K562 (cell line): ENCODE results near the gene PIGT. TPM values are rescaled to one million over a fixed set of nuclear protein-coding genes. Genes with fewer than 3 reads are reported as not detected.

Source experiments
- ATAC-seq: fragments of 200-7000 bp; cut with Tn5 transposase; 3 replicates; pipeline ENCODE4 v1.9.1; 2020; ENCODE audit warnings: moderate library complexity
- BruUV-seq: library from RNA; stranded (reverse); fragments of 400-500 nt; replicated peaks from 2 replicates; lab custom pipeline; 2021; lab: Mats Ljungman, UMichigan
- CTCF ChIA-PET: fragments of 300-600 bp; formaldehyde crosslinking; extraction: SDS; loops from one replicate; lab custom pipeline; 2021; ENCODE audit warnings: low intra/inter-chr PET ratio; lab: Yijun Ruan, JAX
- POLR2A ChIA-PET: fragments of 300-600, 350-650 bp; sonication (Branson Sonifier 250); formaldehyde crosslinking; extraction: SDS; loops from one replicate; lab custom pipeline; 2021; ENCODE audit warnings: antibody characterized with exemption, inconsistent platforms; lab: Yijun Ruan, JAX
- DNase-seq, 4 experiments: peaks; one replicate each; pipeline versions ENCODE4 v3.0.0 to v3.0.0-alpha.2; 2011 to 2018; ENCODE audit warnings: low spot score in 3 of 4, mixed read lengths in 3 of 4; ENCODE audit errors: extremely low read depth in 1 of 4
- FAIRE-seq: peaks from 2 replicates; lab custom pipeline; 2011; peaks lifted over from hg19 to GRCh38; lab: Jason Lieb, UNC
- H2AFZ ChIP-seq: 2 replicates; pipeline ENCODE4 v1.6.0; 2011; ENCODE audit warnings: low read depth, low read length, control low read depth, inconsistent platforms
- H3K27ac ChIP-seq: fragments of 200-600 bp; 3 replicates; pipeline ENCODE4 v1.8.0; 2011; ENCODE audit warnings: low read depth, mild to moderate bottlenecking, control low read depth, inconsistent platforms, low read length, moderate library complexity, mixed read lengths; ENCODE audit errors: extremely low read depth
- H3K27me3 ChIP-seq, 2 experiments: fragments of 300-600 bp in 1 of 2; 2 replicates in 1 of 2; 3 replicates in 1 of 2; pipeline versions ENCODE4 v1.6.0 to v1.8.0; 2011; ENCODE audit warnings: inconsistent platforms in 2 of 2, low read length in 2 of 2, mild to moderate bottlenecking in 1 of 2, mixed read lengths in 1 of 2, moderate library complexity in 1 of 2; ENCODE audit not compliant: control insufficient read depth in 2 of 2, insufficient read depth in 2 of 2
- H3K36me3 ChIP-seq: fragments of 300-600 bp; 3 replicates; pipeline ENCODE4 v1.8.0; 2011; ENCODE audit warnings: mild to moderate bottlenecking, low read length, inconsistent platforms; ENCODE audit not compliant: control insufficient read depth, insufficient read depth
- H3K4me1 ChIP-seq, 2 experiments: fragments of 200-600 bp in 1 of 2; replicated peaks in 1 of 2; 2 replicates in 1 of 2; 3 replicates in 1 of 2; pipeline versions ENCODE4 v1.5.1 to v1.8.0; 2011; ENCODE audit warnings: inconsistent platforms in 2 of 2, low read length in 2 of 2, mild to moderate bottlenecking in 1 of 2, mixed read lengths in 1 of 2, moderate library complexity in 1 of 2; ENCODE audit not compliant: control insufficient read depth in 2 of 2, insufficient read depth in 2 of 2
- H3K4me2 ChIP-seq: 2 replicates; pipeline ENCODE4 v1.6.1; 2011; ENCODE audit warnings: low read length, control low read depth, inconsistent platforms, mixed read lengths; ENCODE audit not compliant: insufficient read depth
- H3K4me3 ChIP-seq: fragments of 200-600 bp; sonication (generic), shearing (Covaris generic); 2 replicates; pipeline ENCODE4 v1.5.1; 2016; ENCODE audit warnings: control low read depth, inconsistent platforms
- H3K79me2 ChIP-seq: fragments of 200-600 bp; 3 replicates; pipeline ENCODE4 v1.8.0; 2011; ENCODE audit warnings: low read length, inconsistent platforms; ENCODE audit not compliant: control insufficient read depth, insufficient read depth
- H3K9ac ChIP-seq, 2 experiments: 2 replicates each; pipeline versions ENCODE4 v1.6.0 to v1.6.1; 2011; ENCODE audit warnings: low read depth in 2 of 2, low read length in 2 of 2, control low read depth in 1 of 2, inconsistent platforms in 1 of 2, mild to moderate bottlenecking in 1 of 2, mixed read lengths in 1 of 2; ENCODE audit not compliant: insufficient read depth in 1 of 2
- H3K9me1 ChIP-seq: one replicate; pipeline ENCODE4 v1.6.0; 2011; ENCODE audit warnings: inconsistent platforms, mild to moderate bottlenecking, low read length, moderate library complexity; ENCODE audit not compliant: control insufficient read depth, insufficient read depth
- H3K9me3 ChIP-seq: replicated peaks from 2 replicates; pipeline ENCODE4 v1.5.1; 2011; ENCODE audit warnings: low read depth, low read length, inconsistent platforms; ENCODE audit not compliant: control insufficient read depth, insufficient read depth
- H4K20me1 ChIP-seq: replicated peaks from 2 replicates; pipeline ENCODE4 v1.6.1; 2011; ENCODE audit warnings: low read length, inconsistent platforms, mixed read lengths; ENCODE audit not compliant: control insufficient read depth, insufficient read depth
- MYBL2 ChIP-seq, 2 experiments: fragments of 450-650 bp in 1 of 2; sonication (generic) in 1 of 2; formaldehyde crosslinking in 1 of 2; IDR thresholded peaks; 2 replicates each; pipeline versions ENCODE4 v1.6.1 to v1.8.1; 2017 to 2022; ENCODE audit warnings: borderline replicate concordance in 1 of 2, inconsistent platforms in 1 of 2, low read depth in 1 of 2, mild to moderate bottlenecking in 1 of 2, missing genetic modification reagents in 1 of 2, moderate library complexity in 1 of 2
- PHF20 ChIP-seq: fragments of 450-650 bp; IDR thresholded peaks from 2 replicates; pipeline ENCODE4 v1.6.1; 2018; ENCODE audit not compliant: partially characterized antibody
- POLR2AphosphoS5 ChIP-seq: IDR thresholded peaks from 2 replicates; pipeline ENCODE4 v1.6.1; 2011; ENCODE audit warnings: mild to moderate bottlenecking, low read depth, low read length, moderate library complexity; ENCODE audit not compliant: control insufficient read depth, insufficient read depth
- PTBP1 ChIP-seq: fragments of 200-400 bp; formaldehyde crosslinking; IDR thresholded peaks from 2 replicates; pipeline ENCODE4 v1.6.1; 2017; ENCODE audit warnings: low read depth, low read length
- RB1 ChIP-seq: fragments of 450-650 bp; IDR thresholded peaks from 2 replicates; pipeline ENCODE4 v1.6.1; 2017; ENCODE audit warnings: low read depth, mild to moderate bottlenecking
- ZBTB7A ChIP-seq: IDR thresholded peaks from 2 replicates; pipeline ENCODE4 v1.6.1; 2011; ENCODE audit warnings: low read depth, mild to moderate bottlenecking, low read length, moderate library complexity, borderline replicate concordance; ENCODE audit not compliant: control insufficient read depth
- ZNF3 ChIP-seq: fragments of 250-450 bp; sonication (Bioruptor Pico); IDR thresholded peaks from 2 replicates; pipeline ENCODE4 v1.5.0; 2021; ENCODE audit warnings: mild to moderate bottlenecking, moderate library complexity
- ZNF766 ChIP-seq: fragments of 200-800 bp; sonication (Bioruptor generic); conservative IDR thresholded peaks from 2 replicates; pipeline ENCODE4 v1.6.1; 2016; ENCODE audit warnings: missing genetic modification characterization, missing compliant biosample characterization
- WGBS: fragments of 100-300 bp; shearing (Covaris generic); methylation state at CpG from one replicate; pipeline ENCODE4 v1.1.6; 2016; ENCODE audit warnings: low coverage, mixed read lengths; ENCODE audit not compliant: insufficient coverage; ENCODE audit errors: missing lambda C conversion rate; 5-methylcytosine and 5-hydroxymethylcytosine counted together
- in situ Hi-C: fragments of 300-500 bp; cut with MboI; formaldehyde crosslinking; loops from 4 replicates; pipeline ENCODE4 v1.15.0; 2018; ENCODE audit warnings: inconsistent platforms, mixed read lengths
- intact Hi-C: fragments of 100-400 bp; cut with micrococcal nuclease; formaldehyde crosslinking; loops from 2 replicates; pipeline ENCODE4 v1.14.2; 2022
- polyA plus RNA-seq, 8 experiments: library from polyadenylated mRNA; depleted of rRNA in 4 of 8; stranded (reverse) in 5 of 8; unstranded in 3 of 8; fragments of >200 nt; fragmentation: Nextera tagmentation in 2 of 8; fragmentation: Illumina TruSeq in 1 of 8; extraction: Ambion mirVana in 2 of 8; extraction: Trizol in 1 of 8; gene quantifications; 2 replicates each; pipeline versions ENCODE4 v1.2.1 to v1.2.3, GENCODE V29; 2011 to 2014; ENCODE audit warnings: inconsistent platforms in 1 of 8, missing spikeins in 1 of 8
- total RNA-seq, 7 experiments: library from RNA; depleted of rRNA in 6 of 7; stranded (reverse); fragments of >200 nt in 6 of 7; fragmentation: Illumina TruSeq in 2 of 7; extraction: Trizol in 2 of 7; gene quantifications; 2 replicates each; pipeline versions ENCODE4 v1.2.1 to v1.2.3, GENCODE V29; 2011 to 2021; ENCODE audit warnings: low replicate concordance in 1 of 7

The PIGT gene
- total and polyA plus RNA-seq, 9 of the 15 experiments (the other 6 are each of a cell fraction or from before 2014, with no cell fraction given): 14.6 to 108 (median 46.9) TPM

GRCh38 chr20:45433316-45433715 is 17.4 kb downstream of the PIGT start:
- FAIRE-seq (no peak), ATAC-seq (no peak), DNase-seq (no peak)
- no peaks in the 10 kb centered on the region for H3K27me3 ChIP-seq
- H3K36me3 ChIP-seq: no peaks in the 10 kb centered on the region
- ChIA-PET CTCF (interaction anchor here (0.7 kb wide), 1 partner anchor 112 kb away, joined by 6 read pairs; no protein-coding TSS in a partner anchor), POLR2A (interaction anchor here (1.2 kb wide), 1 partner anchor 59 kb away, joined by 4 read pairs; no protein-coding TSS in a partner anchor)
- WGBS: 47% methylated on average over 2 of the region's 3 CpGs
- intact Hi-C loops: no loop called here
- in situ Hi-C loops: no loop called here
- H3K27ac ChIP-seq: no peak overlapping the region
- no peak overlapping the region for H3K4me3 ChIP-seq
- peaks cover 3 to 6% of the 10 kb centered on the region in 2 experiments; a peak in 2 of 5 replicates for H3K4me1 ChIP-seq
- no peak overlapping the region for H3K9ac ChIP-seq
- no peak for TF ChIP-seq RB1
- no peak for TF ChIP-seq POLR2AphosphoS5
- no peak for TF ChIP-seq MYBL2 (IDR thresholded peaks at IDR 0.05; ENCODE audit: low read depth)
- no peak for TF ChIP-seq MYBL2 (CRISPR knock-in tag; IDR thresholded peaks at IDR 0.05; ENCODE audit: borderline replicate concordance)
- TF ChIP-seq ZNF766 (CRISPR knock-in tag): no peak
- TF ChIP-seq PHF20: no peak
- no peak for TF ChIP-seq ZNF3 (CRISPR knock-in tag)
- no peak for TF ChIP-seq ZBTB7A
- no peak for TF ChIP-seq PTBP1
- no peaks in the 10 kb centered on the region for H4K20me1 ChIP-seq
- H2AFZ ChIP-seq: no peak overlapping the region
- H3K4me2 ChIP-seq: no peak overlapping the region
- no peaks in the 10 kb centered on the region for H3K9me3 ChIP-seq
- BruUV-seq: no TSS peak
- H3K9me1 ChIP-seq: no peaks in the 10 kb centered on the region
- no peaks in the 10 kb centered on the region for H3K79me2 ChIP-seq
